HFFc6 (cell line): ENCODE data around the gene MRM3. TPM values are rescaled to one million over a fixed set of nuclear protein-coding genes. Genes with fewer than 3 reads are reported as not detected.
"Not testable (repeated sequence)": the region's sequence is repeated elsewhere in the genome, so short reads cannot be mapped to it uniquely, and the experiment has no call there.

Source experiments
- DNase-seq: peaks from one replicate; pipeline ENCODE4 v3.0.0-alpha.2; 2018
- H3K27ac Mint-ChIP-seq: 2 replicates; pipeline ENCODE4 v1.8.0; 2020; ENCODE audit warnings: mild to moderate bottlenecking, mixed read lengths
- H3K27me3 Mint-ChIP-seq: 2 replicates; pipeline ENCODE4 v1.8.0; 2021; ENCODE audit warnings: mild to moderate bottlenecking, moderate library complexity, mixed read lengths; ENCODE audit not compliant: insufficient read depth
- H3K36me3 Mint-ChIP-seq: 2 replicates; pipeline ENCODE4 v1.8.0; 2021; ENCODE audit warnings: low read depth, mixed read lengths
- H3K4me1 Mint-ChIP-seq: 2 replicates; pipeline ENCODE4 v1.8.0; 2020; ENCODE audit warnings: low read depth, mixed read lengths
- H3K4me3 Mint-ChIP-seq: 2 replicates; pipeline ENCODE4 v1.8.0; 2020; ENCODE audit warnings: mild to moderate bottlenecking, moderate library complexity, mixed read lengths
- H3K9me3 Mint-ChIP-seq: 2 replicates; pipeline ENCODE4 v1.8.0; 2020; ENCODE audit warnings: mild to moderate bottlenecking, mixed read lengths
- total RNA-seq, 6 experiments: library from RNA; stranded (reverse); fragmentation: NEBNext Ultra II Directional; extraction: Animal tissue kit (Norgen Biotek cat#: 25700); gene quantifications; 2 replicates in 1 of 6; 3 replicates in 5 of 6; pipeline ENCODE4 v1.2.3, GENCODE V29; 2021
- TF ChIP-seq, protein P1 (sequence below): fragments of 200-600 bp; sonication (generic); IDR thresholded peaks from 2 replicates; pipeline ENCODE4 v1.5.0; 2021; ENCODE audit warnings: antibody characterized with exemption, mild to moderate bottlenecking

Gene MRM3
- total RNA-seq, 6 experiments from 2014 or later = 10.9 to 13.4 (median 12.8) TPM

DNA sequence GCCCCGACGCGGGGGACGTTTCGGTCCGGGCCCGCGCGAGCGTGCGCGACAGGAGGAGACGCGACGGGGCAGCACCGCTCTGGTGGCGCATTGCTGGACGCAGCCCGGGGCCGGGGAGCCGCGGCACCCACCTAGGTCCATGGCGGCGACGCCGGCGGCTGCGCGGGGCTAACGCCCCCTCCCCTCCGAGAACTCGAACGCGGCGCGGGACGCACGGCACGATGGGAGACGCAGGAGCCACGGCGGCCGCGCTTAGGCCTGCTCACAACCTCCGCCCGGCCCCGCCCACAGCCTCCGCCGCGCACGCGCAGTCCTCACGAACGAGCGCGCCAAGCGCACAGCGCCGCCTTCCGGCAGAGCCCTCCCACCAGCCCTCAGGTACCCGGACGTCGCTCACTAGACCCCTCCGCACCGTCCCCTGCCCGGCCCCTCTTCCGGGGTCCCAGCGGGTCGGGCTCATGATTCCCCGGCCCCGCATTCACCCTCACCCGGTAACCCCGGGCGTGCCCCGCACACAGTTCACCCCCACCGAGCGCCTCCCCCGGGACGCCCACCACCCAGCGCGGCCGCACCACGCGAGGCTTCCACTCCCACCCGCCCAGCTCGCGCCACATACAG, 30.0 kb upstream of the MRM3 start, which contains the start of gene GEMIN4:
Gene GEMIN4 (minus strand): TSS at position 263 of the 618 bp plus-strand sequence. CDS start 122 bp downstream, at position 141.
- Mint-ChIP-seq H3K9me3 (peaks cover 14% of the 10 kb centered on the region), H3K4me3 (peak within 1 kb of the TSS; percentile 91), H3K36me3 (peaks cover 37% of the 10 kb centered on the region), H3K4me1 (peaks cover 23% of the 10 kb centered on the region), H3K27ac (peak within 1 kb of the TSS; percentile 86), H3K27me3 (peaks cover 9% of the 10 kb centered on the region)
- peak; percentile 72 for DNase-seq
- TF ChIP-seq, protein P1, sequence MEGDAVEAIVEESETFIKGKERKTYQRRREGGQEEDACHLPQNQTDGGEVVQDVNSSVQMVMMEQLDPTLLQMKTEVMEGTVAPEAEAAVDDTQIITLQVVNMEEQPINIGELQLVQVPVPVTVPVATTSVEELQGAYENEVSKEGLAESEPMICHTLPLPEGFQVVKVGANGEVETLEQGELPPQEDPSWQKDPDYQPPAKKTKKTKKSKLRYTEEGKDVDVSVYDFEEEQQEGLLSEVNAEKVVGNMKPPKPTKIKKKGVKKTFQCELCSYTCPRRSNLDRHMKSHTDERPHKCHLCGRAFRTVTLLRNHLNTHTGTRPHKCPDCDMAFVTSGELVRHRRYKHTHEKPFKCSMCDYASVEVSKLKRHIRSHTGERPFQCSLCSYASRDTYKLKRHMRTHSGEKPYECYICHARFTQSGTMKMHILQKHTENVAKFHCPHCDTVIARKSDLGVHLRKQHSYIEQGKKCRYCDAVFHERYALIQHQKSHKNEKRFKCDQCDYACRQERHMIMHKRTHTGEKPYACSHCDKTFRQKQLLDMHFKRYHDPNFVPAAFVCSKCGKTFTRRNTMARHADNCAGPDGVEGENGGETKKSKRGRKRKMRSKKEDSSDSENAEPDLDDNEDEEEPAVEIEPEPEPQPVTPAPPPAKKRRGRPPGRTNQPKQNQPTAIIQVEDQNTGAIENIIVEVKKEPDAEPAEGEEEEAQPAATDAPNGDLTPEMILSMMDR = peak; percentile 98

DNA sequence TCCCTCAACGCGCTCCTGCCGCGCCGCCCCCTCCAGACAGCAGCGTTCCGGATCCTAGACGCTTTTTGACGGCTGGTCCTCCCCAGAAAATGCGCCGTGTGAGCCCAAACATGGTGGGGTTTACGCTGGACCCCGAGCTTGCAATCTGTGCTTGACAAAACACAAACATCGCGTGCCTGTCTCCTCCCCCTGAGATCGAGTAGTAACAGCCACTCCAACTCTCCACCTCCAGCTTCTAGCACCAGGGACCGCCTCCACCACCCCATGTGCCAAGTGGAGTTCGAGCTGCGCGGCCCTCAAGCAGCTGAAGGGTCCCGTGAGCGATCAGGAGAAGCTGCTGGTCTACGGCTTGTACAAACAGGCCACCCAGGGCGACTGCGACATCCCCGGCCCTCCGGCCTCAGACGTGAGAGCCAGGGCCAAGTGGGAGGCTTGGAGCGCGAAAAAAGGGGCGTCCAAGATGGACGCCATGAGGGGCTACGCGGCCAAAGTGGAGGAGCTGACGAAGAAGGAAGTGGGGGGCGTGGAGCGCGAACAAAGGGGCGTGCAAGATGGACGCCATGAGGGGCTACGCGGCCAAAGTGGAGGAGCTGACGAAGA, 29.4 kb upstream of the MRM3 start:
- H3K27me3 Mint-ChIP-seq = peaks cover 10% of the 10 kb centered on the region
- peaks cover 23% of the 10 kb centered on the region for H3K4me1 Mint-ChIP-seq
- H3K4me3 Mint-ChIP-seq = peak overlapping the region; percentile 91
- peak overlapping the region; percentile 86 for H3K27ac Mint-ChIP-seq
- peaks cover 39% of the 10 kb centered on the region for H3K36me3 Mint-ChIP-seq
- TF ChIP-seq, protein P1 = no peak
- H3K9me3 Mint-ChIP-seq = peaks cover 14% of the 10 kb centered on the region
- DNase-seq = no peak

DNA sequence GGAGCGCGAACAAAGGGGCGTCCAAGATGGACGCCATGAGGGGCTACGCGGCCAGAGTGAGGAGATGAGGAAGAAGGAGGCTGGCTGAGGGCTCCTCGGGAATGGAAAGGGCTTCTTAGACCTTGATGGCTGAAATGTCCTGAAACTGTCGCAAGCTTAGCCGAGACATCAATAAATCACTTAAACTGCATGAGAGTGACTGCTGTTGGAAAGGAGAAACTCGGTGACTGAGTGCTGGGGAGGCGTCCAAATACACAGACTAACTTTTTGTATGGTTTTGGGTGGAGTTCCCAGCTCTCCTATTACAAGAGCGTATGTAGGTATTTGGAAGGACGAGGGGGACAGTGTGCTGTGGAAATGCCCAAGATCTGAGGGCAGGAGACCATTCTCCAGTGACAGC, 28.7 kb upstream of the MRM3 start:
- Mint-ChIP-seq H3K4me1 (peaks cover 23% of the 10 kb centered on the region), H3K9me3 (peaks cover 8% of the 10 kb centered on the region), H3K4me3 (peak overlapping the region; percentile 57), H3K27me3 (peaks cover 8% of the 10 kb centered on the region), H3K36me3 (peaks cover 32% of the 10 kb centered on the region), H3K27ac (peak overlapping the region; percentile 38; the same call in 1 of the 2 replicates)
- TF ChIP-seq, protein P1 = no peak
- no peak for DNase-seq

DNA sequence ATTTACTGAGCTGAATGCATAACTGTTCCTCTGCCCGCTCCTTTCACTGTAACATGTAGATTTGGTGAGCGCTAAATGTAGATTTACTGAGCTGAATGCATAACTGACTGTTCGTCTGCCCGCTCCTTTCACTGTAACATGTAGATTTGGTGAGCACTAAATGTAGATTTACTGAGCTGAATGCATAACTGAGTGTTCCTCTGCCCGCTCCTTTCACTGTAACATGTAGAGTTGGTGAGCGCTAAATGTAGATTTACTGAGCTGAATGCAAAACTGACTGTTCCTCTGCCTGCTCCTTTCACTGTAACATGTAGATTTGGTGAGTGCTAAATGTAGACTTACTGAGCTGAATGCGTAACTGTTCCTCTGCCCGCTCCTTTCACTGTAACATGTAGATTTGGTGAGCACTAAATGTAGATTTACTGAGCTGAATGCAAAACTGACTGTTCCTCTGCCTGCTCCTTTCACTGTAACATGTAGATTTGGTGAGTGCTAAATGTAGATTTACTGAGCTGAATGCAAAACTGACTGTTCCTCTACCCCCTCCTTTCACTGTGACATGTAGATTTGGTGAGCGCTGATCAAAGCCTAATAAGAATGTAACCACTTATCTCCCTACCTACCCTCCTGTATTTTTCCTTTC, 26.7 kb upstream of the MRM3 start:
- not testable (repeated sequence) for H3K4me3 Mint-ChIP-seq

DNA sequence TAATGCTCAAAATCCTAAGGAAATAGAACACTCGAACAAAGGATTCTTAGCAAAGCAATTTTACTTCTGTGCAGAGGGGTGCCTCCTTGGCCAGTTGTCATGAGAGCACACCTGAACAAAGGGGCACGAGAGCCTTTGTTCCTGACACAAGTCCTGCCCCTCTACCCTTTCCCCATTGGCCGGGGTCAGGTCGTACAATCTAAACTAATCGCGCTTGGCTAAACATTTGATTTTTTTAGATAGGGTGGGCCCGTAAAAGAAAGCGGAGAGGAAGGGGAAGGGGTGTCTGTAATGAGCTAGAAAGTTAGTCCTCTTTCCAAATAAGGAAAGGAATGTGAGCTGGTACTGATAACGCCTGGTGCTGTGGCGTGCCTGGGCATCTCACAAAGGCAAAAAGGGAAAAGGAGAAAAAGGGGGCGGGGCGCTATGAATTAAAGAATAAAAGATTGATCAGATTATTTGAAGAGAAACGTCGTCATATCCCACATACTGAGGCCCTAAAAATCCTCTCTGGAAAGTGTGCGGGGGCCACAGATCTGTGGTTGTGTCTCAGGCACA, 26.1 kb upstream of the MRM3 start:
- peaks cover 11% of the 10 kb centered on the region for H3K4me1 Mint-ChIP-seq

More for the DNA sequence above, 26.7 kb upstream of the MRM3 start:
- Mint-ChIP-seq H3K36me3 (peaks cover 26% of the 10 kb centered on the region), H3K4me1 (peaks cover 18% of the 10 kb centered on the region)
- not testable (repeated sequence) for H3K27ac Mint-ChIP-seq, H3K27me3 Mint-ChIP-seq, H3K9me3 Mint-ChIP-seq, DNase-seq

DNA sequence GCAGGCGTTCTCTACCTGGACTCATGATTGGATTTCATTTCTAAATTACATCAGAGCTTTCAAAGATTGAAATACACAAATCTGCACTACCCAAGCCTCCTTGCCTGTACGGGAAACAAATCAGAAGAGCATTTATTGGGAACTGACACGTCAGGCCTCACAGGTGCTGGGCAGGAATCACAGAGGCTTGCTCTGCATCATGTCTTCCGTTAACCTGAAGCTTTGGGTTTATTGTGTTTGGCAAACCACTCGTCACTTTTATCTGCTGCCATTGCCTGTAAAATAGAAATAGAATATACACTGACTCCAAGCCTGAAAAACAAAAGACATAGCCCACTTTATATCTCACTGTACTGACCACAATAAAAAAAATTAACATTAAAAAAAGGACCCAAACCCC, 22.2 kb upstream of the MRM3 start:
- Mint-ChIP-seq H3K4me3 (no peak overlapping the region), H3K36me3 (peaks cover 43% of the 10 kb centered on the region), H3K9me3 (no peaks in the 10 kb centered on the region), H3K4me1 (no peaks in the 10 kb centered on the region), H3K27ac (no peak overlapping the region), H3K27me3 (peaks cover 2% of the 10 kb centered on the region; the same call in 1 of the 2 replicates)
- TF ChIP-seq, protein P1 = no peak
- DNase-seq = no peak

More for the DNA sequence above, 26.1 kb upstream of the MRM3 start:
- H3K27me3 Mint-ChIP-seq, H3K9me3 Mint-ChIP-seq, H3K27ac Mint-ChIP-seq, H3K4me3 Mint-ChIP-seq, DNase-seq: not testable (repeated sequence)
- peaks cover 29% of the 10 kb centered on the region for H3K36me3 Mint-ChIP-seq
